PC-9 (cell line): ENCODE measurements around the gene TTC1. TPM values are rescaled to one million over a fixed set of nuclear protein-coding genes. Genes with fewer than 3 reads are reported as not detected.
"Not testable (repeated sequence)": the region's sequence is repeated elsewhere in the genome, so short reads cannot be mapped to it uniquely, and the experiment has no call there.

Source experiments
- BruUV-seq: library from RNA; stranded (reverse); fragments of 400-500 nt; replicated peaks from 2 replicates; lab custom pipeline; 2021; lab: Mats Ljungman, UMichigan
- CTCF ChIA-PET: fragments of 300-600 bp; sonication (Branson Sonifier 250); formaldehyde crosslinking; loops from one replicate; lab custom pipeline; 2022; ENCODE audit warnings: antibody characterized with exemption; lab: Charles Lee
- POLR2A ChIA-PET: fragments of 300-600 bp; sonication (Branson Sonifier 250); formaldehyde crosslinking; loops from one replicate; lab custom pipeline; 2022; ENCODE audit warnings: antibody characterized with exemption; ENCODE audit not compliant: unreplicated experiment; lab: Charles Lee
- DNase-seq, 2 experiments: peaks; one replicate each; pipeline versions ENCODE4 v3.0.0 to v3.0.0-alpha.2; 2015 to 2022; ENCODE audit warnings: mixed read lengths in 1 of 2
- H2AFZ ChIP-seq: fragments of 200-600 bp; sonication (generic); 2 replicates; pipeline ENCODE4 v1.8.1; 2017; ENCODE audit warnings: antibody characterized with exemption
- H3F3A ChIP-seq: fragments of 200-600 bp; sonication (generic); 2 replicates; pipeline ENCODE4 v1.8.1; 2017; ENCODE audit warnings: antibody characterized with exemption, mild to moderate bottlenecking, low read depth; ENCODE audit not compliant: insufficient read depth
- H3K27ac ChIP-seq: fragments of 200-600 bp; sonication (generic); 2 replicates; pipeline ENCODE4 v1.6.1; 2016; ENCODE audit warnings: mixed run types
- H3K27me3 ChIP-seq: fragments of 200-600 bp; sonication (generic); 2 replicates; pipeline ENCODE4 v1.6.1; 2016; ENCODE audit warnings: low read depth, mixed run types; ENCODE audit not compliant: insufficient read depth
- H3K36me3 ChIP-seq: fragments of 200-600 bp; sonication (generic); 2 replicates; pipeline ENCODE4 v1.6.1; 2016; ENCODE audit warnings: low read depth, mixed run types
- H3K4me1 ChIP-seq: fragments of 200-600 bp; sonication (generic); replicated peaks from 2 replicates; pipeline ENCODE4 v1.6.1; 2016; ENCODE audit warnings: mixed run types; ENCODE audit not compliant: insufficient read depth
- H3K4me2 ChIP-seq: fragments of 200-600 bp; sonication (generic); 2 replicates; pipeline ENCODE4 v1.6.1; 2017; ENCODE audit warnings: mixed run types
- H3K4me3 ChIP-seq: fragments of 200-600 bp; sonication (generic); 2 replicates; pipeline ENCODE4 v1.6.1; 2016; ENCODE audit warnings: mixed run types
- H3K79me2 ChIP-seq: fragments of 200-600 bp; sonication (generic); 2 replicates; pipeline ENCODE4 v1.6.1; 2017; ENCODE audit warnings: low read depth, mixed run types
- H3K9me2 ChIP-seq: fragments of 200-600 bp; sonication (generic); 2 replicates; pipeline ENCODE4 v1.8.1; 2017; ENCODE audit warnings: mild to moderate bottlenecking; ENCODE audit not compliant: insufficient read depth
- H3K9me3 ChIP-seq: fragments of 200-600 bp; sonication (generic); 2 replicates; pipeline ENCODE4 v1.8.1; 2016; ENCODE audit warnings: low read depth; ENCODE audit not compliant: insufficient read depth
- H4K20me1 ChIP-seq: fragments of 200-600 bp; sonication (generic); 2 replicates; pipeline ENCODE4 v1.8.1; 2017; ENCODE audit not compliant: insufficient read depth
- CTCF ChIP-seq: fragments of 200-600 bp; sonication (generic); conservative IDR thresholded peaks from 2 replicates; pipeline ENCODE4 v1.6.1; 2017; ENCODE audit warnings: mixed run types, antibody characterized with exemption, mild to moderate bottlenecking, moderate library complexity
- EZH2 ChIP-seq: fragments of 200-600 bp; sonication (generic); IDR thresholded peaks from 2 replicates; pipeline ENCODE4 v1.8.0; 2017; ENCODE audit warnings: antibody characterized with exemption, low read depth
- intact Hi-C: fragments of 100-400 bp; cut with micrococcal nuclease; formaldehyde crosslinking; loops from one replicate; pipeline ENCODE4 v1.10.0; 2022; ENCODE audit not compliant: unreplicated experiment
- total RNA-seq: library from RNA; stranded (reverse); gene quantifications from 2 replicates; pipeline ENCODE4 v1.2.3, GENCODE V29; 2021

The TTC1 gene
- total RNA-seq, 1 experiment from 2014 or later, result 68.5 TPM

GRCh38 chr5:160064417-160064810 lies 55.5 kb downstream of the TTC1 start:
- CTCF ChIA-PET, result interaction anchor here (0.7 kb wide), 1 partner anchor 54 kb away, joined by 8 read pairs; no protein-coding TSS in a partner anchor
- intact Hi-C loops, result no loop called here
- Histone ChIP-seq H3K36me3 (peaks cover 12% of the 10 kb centered on the region), H3K79me2 (no peaks in the 10 kb centered on the region), H3K9me2 (no peaks in the 10 kb centered on the region), H3K27me3 (no peaks in the 10 kb centered on the region), H3F3A (peaks cover 12% of the 10 kb centered on the region; the same call in 1 of the 2 replicates), H3K4me2 (no peak overlapping the region), H3K4me1 (peaks cover 11% of the 10 kb centered on the region), H4K20me1 (no peaks in the 10 kb centered on the region; the same call in 1 of the 2 replicates), H3K9me3 (no peaks in the 10 kb centered on the region), H2AFZ (no peak overlapping the region), H3K27ac (0 out of 2 replicates have a peak overlapping the region, but pooled peaks have one; percentile 22), H3K4me3 (no peak overlapping the region)
- BruUV-seq, result no TSS peak
- no peak for TF ChIP-seq CTCF
- TF ChIP-seq EZH2, result no peak
- no peak for DNase-seq
- POLR2A ChIA-PET, result interaction anchor here (0.6 to 0.7 kb wide), 3 partner anchors 310 to 878 kb away, joined by 5 to 9 read pairs (median 6); partner anchors contain the start of gene SLU7

GRCh38 chr5:160064995-160065614 lies 56.2 kb downstream of the TTC1 start:
- ChIA-PET CTCF (no interaction called here), POLR2A (interaction anchor here (0.6 to 0.7 kb wide), 3 partner anchors 309 to 879 kb away, joined by 4 to 9 read pairs (median 6); no protein-coding TSS in a partner anchor)
- Histone ChIP-seq H3K27me3 (no peaks in the 10 kb centered on the region), H3K79me2 (no peaks in the 10 kb centered on the region), H3F3A (peaks cover 12% of the 10 kb centered on the region; the same call in 1 of the 2 replicates), H3K4me1 (peaks cover 11% of the 10 kb centered on the region), H3K9me2 (no peaks in the 10 kb centered on the region), H2AFZ (no peak overlapping the region), H3K4me2 (no peak overlapping the region), H3K4me3 (no peak overlapping the region), H4K20me1 (no peaks in the 10 kb centered on the region), H3K36me3 (peaks cover 6% of the 10 kb centered on the region), H3K9me3 (no peaks in the 10 kb centered on the region), H3K27ac (peak overlapping the region; percentile 22; the same call in 1 of the 2 replicates)
- no TSS peak for BruUV-seq
- intact Hi-C loops, result no loop called here
- DNase-seq, result peak; percentile 70 to 73
- no peak for TF ChIP-seq EZH2
- TF ChIP-seq CTCF, result no peak

- H2AFZ ChIP-seq, H3K79me2 ChIP-seq, H3K4me2 ChIP-seq, H3K36me3 ChIP-seq, BruUV-seq, H3K27ac ChIP-seq, H3K9me3 ChIP-seq, H3K4me3 ChIP-seq, intact Hi-C loops, H3K27me3 ChIP-seq, CTCF ChIA-PET, DNase-seq, H3K9me2 ChIP-seq, POLR2A ChIA-PET, H4K20me1 ChIP-seq, H3F3A ChIP-seq: not testable (repeated sequence)
- peaks cover 11% of the 10 kb centered on the region for H3K4me1 ChIP-seq
These were observed 60.2 kb downstream of the TTC1 start for GRCh38 chr5:160069120-160069519.
